Measurements from ENCODE around the gene SLC26A6. TPM values are rescaled to one million over a fixed set of nuclear protein-coding genes. Genes with fewer than 3 reads are reported as not detected.

SLC26A6 gene
- total and polyA plus RNA-seq, 2 of the 13 experiments (the other 11 are each of a cell fraction or from before 2014, with no cell fraction given) = 40.7 to 184 TPM

GRCh38 chr3:48663489-48664312, 28.4 kb upstream of the SLC26A6 start (continued):
- TF ChIP-seq HNRNPL (IDR thresholded peaks at IDR 0.05; ENCODE audit: low read depth, low read length) = peak; percentile 74
- TF ChIP-seq NFKBIZ (CRISPR knock-in tag; IDR thresholded peaks at IDR 0.05) = no peak
- TF ChIP-seq, protein P1, sequence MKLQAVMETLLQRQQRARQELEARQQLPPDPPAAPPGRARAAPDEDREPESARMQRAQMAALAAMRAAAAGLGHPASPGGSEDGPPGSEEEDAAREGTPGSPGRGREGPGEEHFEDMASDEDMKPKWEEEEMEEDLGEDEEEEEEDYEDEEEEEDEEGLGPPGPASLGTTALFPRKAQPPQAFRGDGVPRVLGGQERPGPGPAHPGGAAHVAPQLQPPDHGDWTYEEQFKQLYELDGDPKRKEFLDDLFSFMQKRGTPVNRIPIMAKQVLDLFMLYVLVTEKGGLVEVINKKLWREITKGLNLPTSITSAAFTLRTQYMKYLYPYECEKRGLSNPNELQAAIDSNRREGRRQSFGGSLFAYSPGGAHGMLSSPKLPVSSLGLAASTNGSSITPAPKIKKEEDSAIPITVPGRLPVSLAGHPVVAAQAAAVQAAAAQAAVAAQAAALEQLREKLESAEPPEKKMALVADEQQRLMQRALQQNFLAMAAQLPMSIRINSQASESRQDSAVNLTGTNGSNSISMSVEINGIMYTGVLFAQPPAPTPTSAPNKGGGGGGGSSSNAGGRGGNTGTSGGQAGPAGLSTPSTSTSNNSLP (IDR thresholded peaks at IDR 0.05; ENCODE audit: low read depth, low read length) = no peak
- no peak for TF ChIP-seq ZNF124 (CRISPR knock-in tag; IDR thresholded peaks at IDR 0.05)
- peak; percentile 69 for TF ChIP-seq TFE3 (CRISPR knock-in tag; IDR thresholded peaks at IDR 0.05)
- TF ChIP-seq THAP9 (CRISPR knock-in tag; IDR thresholded peaks at IDR 0.05; ENCODE audit: borderline replicate concordance) = 0 out of 2 replicates have a peak, but pooled peaks have one; percentile 50
- peak; percentile 83 for TF ChIP-seq ZNF18 (CRISPR knock-in tag; IDR thresholded peaks at IDR 0.05; ENCODE audit: insufficient replicate concordance)
- no peak for TF ChIP-seq ZSCAN30 (CRISPR knock-in tag; IDR thresholded peaks at IDR 0.05)
- TF ChIP-seq, protein P2, sequence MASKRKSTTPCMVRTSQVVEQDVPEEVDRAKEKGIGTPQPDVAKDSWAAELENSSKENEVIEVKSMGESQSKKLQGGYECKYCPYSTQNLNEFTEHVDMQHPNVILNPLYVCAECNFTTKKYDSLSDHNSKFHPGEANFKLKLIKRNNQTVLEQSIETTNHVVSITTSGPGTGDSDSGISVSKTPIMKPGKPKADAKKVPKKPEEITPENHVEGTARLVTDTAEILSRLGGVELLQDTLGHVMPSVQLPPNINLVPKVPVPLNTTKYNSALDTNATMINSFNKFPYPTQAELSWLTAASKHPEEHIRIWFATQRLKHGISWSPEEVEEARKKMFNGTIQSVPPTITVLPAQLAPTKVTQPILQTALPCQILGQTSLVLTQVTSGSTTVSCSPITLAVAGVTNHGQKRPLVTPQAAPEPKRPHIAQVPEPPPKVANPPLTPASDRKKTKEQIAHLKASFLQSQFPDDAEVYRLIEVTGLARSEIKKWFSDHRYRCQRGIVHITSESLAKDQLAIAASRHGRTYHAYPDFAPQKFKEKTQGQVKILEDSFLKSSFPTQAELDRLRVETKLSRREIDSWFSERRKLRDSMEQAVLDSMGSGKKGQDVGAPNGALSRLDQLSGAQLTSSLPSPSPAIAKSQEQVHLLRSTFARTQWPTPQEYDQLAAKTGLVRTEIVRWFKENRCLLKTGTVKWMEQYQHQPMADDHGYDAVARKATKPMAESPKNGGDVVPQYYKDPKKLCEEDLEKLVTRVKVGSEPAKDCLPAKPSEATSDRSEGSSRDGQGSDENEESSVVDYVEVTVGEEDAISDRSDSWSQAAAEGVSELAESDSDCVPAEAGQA (IDR thresholded peaks at IDR 0.05; ENCODE audit: low read depth) = peak; percentile 81
- TF ChIP-seq, protein P2 (CRISPR knock-in tag; IDR thresholded peaks at IDR 0.05; ENCODE audit: borderline replicate concordance) = no peak
- 0 out of 2 replicates have a peak, but pooled peaks have one; percentile 41 for TF ChIP-seq NKX3-1 (CRISPR knock-in tag; IDR thresholded peaks at IDR 0.05)

All from HepG2 (cell line).